H1 (cell line): ENCODE measurements around the gene PPP2R2C. TPM values are rescaled to one million over a fixed set of nuclear protein-coding genes. Genes with fewer than 3 reads are reported as not detected.

Experiments
- CTCF ChIA-PET: fragments of 300-600 bp; sonication (Branson Sonifier 250); formaldehyde crosslinking; loops from one replicate; lab custom pipeline; 2021; ENCODE audit not compliant: partially characterized antibody; lab: Charles Lee
- POLR2A ChIA-PET: fragments of 300-600 bp; sonication (Branson Sonifier 250); formaldehyde crosslinking; loops from one replicate; lab custom pipeline; 2021; ENCODE audit warnings: inconsistent platforms; ENCODE audit not compliant: partially characterized antibody; lab: Charles Lee
- DNase-seq, 2 experiments: peaks; one replicate each; pipeline versions ENCODE4 v3.0.0 to v3.0.0-alpha.2; 2010 to 2022; ENCODE audit warnings: low spot score in 2 of 2, low read depth in 1 of 2, mixed read lengths in 1 of 2
- FAIRE-seq: peaks from 2 replicates; lab custom pipeline; 2011; peaks lifted over from hg19 to GRCh38; lab: Jason Lieb, UNC
- H2AFZ ChIP-seq: 2 replicates; pipeline ENCODE4 v1.8.1; 2012; ENCODE audit warnings: low read length, inconsistent platforms
- H2AK5ac ChIP-seq: 2 replicates; pipeline ENCODE4 v1.6.1; 2013; ENCODE audit warnings: low read depth, low read length
- H2BK120ac ChIP-seq: replicated peaks from 2 replicates; pipeline ENCODE3; 2013; ENCODE audit warnings: low read depth, low read length, inconsistent platforms
- H2BK12ac ChIP-seq: 2 replicates; pipeline ENCODE4 v1.6.1; 2013; ENCODE audit warnings: low read depth, low read length
- H2BK15ac ChIP-seq: 2 replicates; pipeline ENCODE4 v1.6.1; 2013; ENCODE audit warnings: low read length
- H2BK20ac ChIP-seq: 2 replicates; pipeline ENCODE4 v1.6.1; 2013; ENCODE audit warnings: low read length
- H2BK5ac ChIP-seq: 2 replicates; pipeline ENCODE4 v1.6.1; 2013; ENCODE audit warnings: low read depth, low read length
- H3K14ac ChIP-seq: 2 replicates; pipeline ENCODE4 v1.6.1; 2013; ENCODE audit warnings: inconsistent platforms; ENCODE audit not compliant: insufficient read length
- H3K18ac ChIP-seq: 2 replicates; pipeline ENCODE4 v1.6.1; 2013; ENCODE audit warnings: low read length; ENCODE audit errors: extremely low read depth
- H3K23ac ChIP-seq: 2 replicates; pipeline ENCODE4 v1.6.1; 2013; ENCODE audit warnings: inconsistent platforms; ENCODE audit not compliant: insufficient read length
- H3K23me2 ChIP-seq: 2 replicates; pipeline ENCODE4 v1.6.1; 2013; ENCODE audit warnings: low read depth, low read length
- H3K27ac ChIP-seq: 2 replicates; pipeline ENCODE4 v1.6.1; 2011; ENCODE audit warnings: low read depth, low read length, inconsistent platforms
- H3K27me3 ChIP-seq, 4 experiments: replicated peaks in 1 of 4; 1 replicate in 1 of 4; 2 replicates in 3 of 4; pipeline versions ENCODE4 v1.6.1 to v1.8.1; 2011 to 2013; ENCODE audit warnings: low read length in 3 of 4, mild to moderate bottlenecking in 3 of 4, inconsistent platforms in 2 of 4, mixed read lengths in 2 of 4, moderate library complexity in 1 of 4; ENCODE audit not compliant: control insufficient read depth in 3 of 4, insufficient read depth in 3 of 4; ENCODE audit errors: extremely low read depth in 1 of 4
- H3K36me3 ChIP-seq, 4 experiments: 2 replicates each; pipeline versions ENCODE4 v1.6.1 to v1.8.1; 2011 to 2013; ENCODE audit warnings: mild to moderate bottlenecking in 4 of 4, low read length in 3 of 4, moderate library complexity in 2 of 4, control low read depth in 1 of 4, inconsistent platforms in 1 of 4; ENCODE audit not compliant: insufficient read depth in 4 of 4, control insufficient read depth in 2 of 4
- H3K4ac ChIP-seq: replicated peaks from 2 replicates; pipeline ENCODE3; 2013; ENCODE audit warnings: low read length, low read depth, mixed read lengths, inconsistent platforms; ENCODE audit not compliant: insufficient read length
- H3K4me1 ChIP-seq, 4 experiments: replicated peaks in 1 of 4; 1 replicate in 1 of 4; 2 replicates in 3 of 4; pipeline versions ENCODE4 v1.6.1 to v1.8.1; 2011 to 2013; ENCODE audit warnings: low read length in 3 of 4, inconsistent platforms in 2 of 4, mixed read lengths in 1 of 4; ENCODE audit not compliant: insufficient read depth in 4 of 4, control insufficient read depth in 3 of 4
- H3K4me2 ChIP-seq, 2 experiments: 2 replicates each; pipeline versions ENCODE4 v1.6.1 to v1.8.1; 2011 to 2013; ENCODE audit warnings: low read depth in 2 of 2, low read length in 2 of 2, control low read depth in 1 of 2, inconsistent platforms in 1 of 2, mild to moderate bottlenecking in 1 of 2; ENCODE audit not compliant: insufficient read depth in 1 of 2
- H3K4me3 ChIP-seq, 4 experiments: fragments of 200-600, 300-600 bp in 1 of 4; sonication (generic), shearing (Covaris generic), sonication (Bioruptor Twin) in 1 of 4; 2 replicates each; pipeline versions ENCODE4 v1.5.1 to v1.8.1; 2011 to 2016; ENCODE audit warnings: low read length in 4 of 4, low read depth in 3 of 4, control low read depth in 2 of 4, inconsistent platforms in 2 of 4, mild to moderate bottlenecking in 2 of 4, mixed read lengths in 1 of 4, moderate library complexity in 1 of 4; ENCODE audit not compliant: insufficient read depth in 2 of 4; ENCODE audit errors: extremely low read depth in 1 of 4
- H3K56ac ChIP-seq: replicated peaks from 2 replicates; pipeline ENCODE3; 2013; ENCODE audit warnings: low read depth, mild to moderate bottlenecking, mixed read lengths, low read length, inconsistent platforms; ENCODE audit not compliant: insufficient read length
- H3K79me1 ChIP-seq: 2 replicates; pipeline ENCODE4 v1.6.1; 2013; ENCODE audit warnings: low read depth, low read length, control low read depth
- H3K79me2 ChIP-seq, 2 experiments: 2 replicates each; pipeline versions ENCODE4 v1.6.1 to v1.8.1; 2012 to 2013; ENCODE audit warnings: low read length in 2 of 2, mild to moderate bottlenecking in 2 of 2, inconsistent platforms in 1 of 2; ENCODE audit not compliant: insufficient read depth in 2 of 2, control insufficient read depth in 1 of 2
- H3K9ac ChIP-seq, 4 experiments: replicated peaks in 1 of 4; 1 replicate in 1 of 4; 2 replicates in 3 of 4; pipeline versions ENCODE4 v1.6.1 to v1.8.1; 2011 to 2013; ENCODE audit warnings: low read depth in 3 of 4, low read length in 3 of 4, control low read depth in 2 of 4, mild to moderate bottlenecking in 2 of 4, moderate library complexity in 2 of 4, inconsistent platforms in 1 of 4; ENCODE audit errors: extremely low read depth in 1 of 4
- H3K9me3 ChIP-seq, 2 experiments: 2 replicates each; pipeline versions ENCODE4 v1.6.1 to v1.8.1; 2012 to 2013; ENCODE audit warnings: mild to moderate bottlenecking in 2 of 2, moderate library complexity in 2 of 2, control low read depth in 1 of 2, inconsistent platforms in 1 of 2, low read depth in 1 of 2, low read length in 1 of 2, mixed read lengths in 1 of 2; ENCODE audit not compliant: insufficient read depth in 2 of 2
- H4K20me1 ChIP-seq, 2 experiments: replicated peaks in 1 of 2; 2 replicates each; pipeline versions ENCODE3 to v1.8.1; 2011 to 2013; ENCODE audit warnings: inconsistent platforms in 2 of 2, low read length in 2 of 2, mild to moderate bottlenecking in 1 of 2; ENCODE audit not compliant: insufficient read depth in 2 of 2, control insufficient read depth in 1 of 2
- H4K5ac ChIP-seq: 2 replicates; pipeline ENCODE4 v1.6.1; 2013; ENCODE audit warnings: low read length, low read depth, mixed read lengths, inconsistent platforms; ENCODE audit not compliant: insufficient read length
- H4K8ac ChIP-seq: 2 replicates; pipeline ENCODE4 v1.8.0; 2013; ENCODE audit warnings: mild to moderate bottlenecking, moderate library complexity, low read length, inconsistent platforms; ENCODE audit not compliant: insufficient read depth; ENCODE audit errors: extremely low read depth
- H4K91ac ChIP-seq: replicated peaks from 2 replicates; pipeline ENCODE3; 2013; ENCODE audit warnings: low read length, mixed read lengths, inconsistent platforms; ENCODE audit not compliant: insufficient read length
- CBX5 ChIP-seq: fragments of 300-800, 300-1000 bp; sonication (generic); IDR thresholded peaks from 2 replicates; pipeline ENCODE4 v1.7.1; 2016; ENCODE audit warnings: antibody characterized with exemption, low read length, low read depth
- HDAC2 ChIP-seq, 2 experiments: fragments of 300-600 bp in 1 of 2; sonication (generic) in 1 of 2; IDR thresholded peaks; 2 replicates each; pipeline ENCODE4 v1.6.1; 2011 to 2012; ENCODE audit warnings: low read depth in 2 of 2, low read length in 2 of 2, mild to moderate bottlenecking in 2 of 2, moderate library complexity in 2 of 2, borderline replicate concordance in 1 of 2, inconsistent platforms in 1 of 2
- NRF1 ChIP-seq: IDR thresholded peaks from 2 replicates; pipeline ENCODE4 v1.6.1; 2011; ENCODE audit warnings: mild to moderate bottlenecking, low read depth, low read length, improper control_type of control experiment
- POLR2A ChIP-seq, 2 experiments: IDR thresholded peaks; 1 replicate in 1 of 2; 2 replicates in 1 of 2; pipeline ENCODE4 v1.6.1; 2011; ENCODE audit warnings: low read depth in 2 of 2, low read length in 2 of 2, mild to moderate bottlenecking in 2 of 2; ENCODE audit errors: control extremely low read depth in 1 of 2
- RXRA ChIP-seq: IDR thresholded peaks from 2 replicates; pipeline ENCODE4 v1.6.1; 2011; ENCODE audit warnings: low read depth, mild to moderate bottlenecking, low read length, moderate library complexity; ENCODE audit not compliant: insufficient read depth
- SP1 ChIP-seq: IDR thresholded peaks from 2 replicates; pipeline ENCODE4 v1.6.1; 2011; ENCODE audit warnings: low read depth, low read length
- SP2 ChIP-seq: IDR thresholded peaks from 2 replicates; pipeline ENCODE4 v1.6.1; 2012; ENCODE audit warnings: mild to moderate bottlenecking, low read length, inconsistent platforms
- TAF7 ChIP-seq: optimal IDR thresholded peaks from 2 replicates; pipeline ENCODE3; 2011; ENCODE audit warnings: low read depth, mild to moderate bottlenecking, inconsistent platforms, low read length, moderate library complexity, borderline replicate concordance
- WGBS, 2 experiments: shearing (Covaris generic) in 1 of 2; methylation state at CpG; one replicate each; pipeline versions ENCODE4 v1.1.6 to v1.1.7; 2013 to 2015; ENCODE audit warnings: low lambda C conversion rate in 2 of 2, mixed read lengths in 2 of 2, inconsistent platforms in 1 of 2, low coverage in 1 of 2, missing lambda C conversion rate in 1 of 2; ENCODE audit not compliant: insufficient replicate concordance in 2 of 2, insufficient coverage in 1 of 2, insufficient read length in 1 of 2; ENCODE audit errors: extremely low coverage in 1 of 2, missing lambda C conversion rate in 1 of 2; 5-methylcytosine and 5-hydroxymethylcytosine counted together
- polyA plus RNA-seq, 7 experiments: library from polyadenylated mRNA; depleted of rRNA in 3 of 7; stranded (reverse) in 5 of 7; unstranded in 2 of 7; fragments of >200 nt in 5 of 7; fragments of 200-250 nt in 2 of 7; gene quantifications; 1 replicate in 5 of 7; 2 replicates in 1 of 7; 4 replicates in 1 of 7; pipeline versions ENCODE4 v1.2.1 to v1.2.3, GENCODE V29; 2011 to 2013; ENCODE audit warnings: missing spikeins in 2 of 7, mixed read lengths in 2 of 7
- total RNA-seq: library from RNA; stranded (reverse); fragmentation: NEBNext Ultra II Directional; extraction: Animal tissue kit (Norgen Biotek cat#: 25700); gene quantifications from 2 replicates; pipeline ENCODE4 v1.2.1, GENCODE V29; 2021

The PPP2R2C gene
- total and polyA plus RNA-seq, 2 of the 8 experiments (the other 6 are each of a cell fraction or from before 2014, with no cell fraction given): 6.4 TPM

DNA sequence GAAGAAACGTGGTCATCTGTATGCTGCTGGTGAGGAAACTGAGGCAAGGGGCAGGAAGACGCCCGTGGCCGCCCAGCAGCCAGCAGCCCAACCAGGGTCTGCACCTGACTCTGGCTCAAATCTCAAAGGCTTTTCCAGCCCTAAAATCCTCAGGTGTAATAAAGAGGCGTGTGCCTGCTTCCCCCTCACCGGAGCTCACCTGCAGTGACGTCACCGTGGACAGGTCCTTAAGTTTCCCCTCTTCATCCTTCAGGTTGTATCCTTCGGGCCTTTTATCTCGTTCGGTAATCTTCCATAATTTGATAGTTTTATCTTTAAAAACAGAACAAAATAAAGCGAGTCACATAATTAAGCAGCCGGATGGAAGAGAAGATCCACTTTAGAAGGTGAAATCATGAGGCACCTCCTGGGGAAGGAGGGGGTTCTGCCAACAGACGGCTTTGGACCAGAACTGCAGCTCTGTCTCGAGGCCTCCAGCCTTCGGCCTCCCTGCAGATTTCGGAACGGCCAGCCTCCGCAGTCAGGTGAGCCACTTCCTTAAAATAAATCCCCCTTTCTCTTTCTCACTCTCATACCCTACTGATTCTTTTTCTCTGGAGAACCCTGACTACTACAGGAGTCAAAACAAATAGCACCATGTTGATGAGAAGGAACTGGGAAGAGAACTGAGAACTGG lies 96.7 kb downstream of the PPP2R2C start:
- Histone ChIP-seq H3K9me3 (no peaks in the 10 kb centered on the region), H3K79me1 (no peaks in the 10 kb centered on the region), H2BK20ac (no peak overlapping the region), H3K18ac (no peak overlapping the region), H3K23me2 (no peaks in the 10 kb centered on the region), H4K5ac (no peak overlapping the region), H3K27ac (no peak overlapping the region), H2AK5ac (no peak overlapping the region), H4K8ac (no peak overlapping the region), H3K27me3 (no peaks in the 10 kb centered on the region), H3K36me3 (no peaks in the 10 kb centered on the region), H3K23ac (no peak overlapping the region), H2BK120ac (no peak overlapping the region), H4K20me1 (peaks cover 0 to 10% of the 10 kb centered on the region in 2 experiments), H3K4me2 (no peak overlapping the region), H3K56ac (no peak overlapping the region), H3K4ac (no peak overlapping the region), H3K79me2 (no peaks in the 10 kb centered on the region), H2BK5ac (no peak overlapping the region), H3K9ac (no peak overlapping the region), H3K4me1 (peaks cover 0 to 10% (median 1%) of the 10 kb centered on the region in 4 experiments; a peak in 2 of 7 replicates), H3K14ac (no peak overlapping the region), H3K4me3 (no peak overlapping the region), H2BK12ac (no peak overlapping the region), H2AFZ (no peak overlapping the region), H2BK15ac (no peak overlapping the region), H4K91ac (no peak overlapping the region)
- WGBS, 2 experiments: 89% methylated on average over 19 of the region's 19 CpGs; no CpG with 5 or more reads in 1 of the 2 experiments
- ChIA-PET CTCF (interaction anchor here (8.1 kb wide), 1 partner anchor 46 kb away, joined by 46 read pairs; no protein-coding TSS in a partner anchor), POLR2A (no interaction called here)
- TF ChIP-seq POLR2A (IDR thresholded peaks at IDR 0.05; ENCODE audit: control extremely low read depth in 1 of 2, low read depth in 2 of 2, low read length in 2 of 2): no peak
- no peak for TF ChIP-seq CBX5
- no peak for TF ChIP-seq NRF1
- TF ChIP-seq RXRA: no peak
- TF ChIP-seq SP1: no peak
- no peak for TF ChIP-seq TAF7
- TF ChIP-seq HDAC2 (IDR thresholded peaks at IDR 0.05; ENCODE audit: borderline replicate concordance in 1 of 2, low read depth in 2 of 2, low read length in 2 of 2): no peak
- TF ChIP-seq SP2: no peak
- FAIRE-seq (no peak), DNase-seq (no peak)
